Naive B cell (primary cell): Measurements from ENCODE around the gene L3MBTL4. TPM values are rescaled to one million over a fixed set of nuclear protein-coding genes. Genes with fewer than 3 reads are reported as not detected.

ENCODE experiments used
- ATAC-seq, 2 donors: fragments of 150-1000 bp; cut with Tn5 transposase; 2 replicates each; pipeline ENCODE4 v1.10.0; 2021; ENCODE audit warnings: low read depth in 2 of 2, mild to moderate bottlenecking in 2 of 2, moderate library complexity in 2 of 2
- DNase-seq: peaks from one replicate; pipeline ENCODE4 v3.0.0; 2022
- H3K27ac Mint-ChIP-seq, 6 donors: one replicate each; pipeline ENCODE4 v1.8.0; 2020 to 2022; ENCODE audit warnings: mild to moderate bottlenecking in 6 of 6, mixed read lengths in 6 of 6, moderate library complexity in 5 of 6, inconsistent platforms in 2 of 6
- H3K27me3 Mint-ChIP-seq, 3 donors: one replicate each; pipeline ENCODE4 v1.8.0; 2021 to 2022; ENCODE audit warnings: mixed read lengths in 3 of 3, mild to moderate bottlenecking in 1 of 3
- H3K36me3 Mint-ChIP-seq, 2 donors: one replicate each; pipeline ENCODE4 v1.8.0; 2020 to 2022; ENCODE audit warnings: mixed read lengths in 2 of 2, inconsistent platforms in 1 of 2, mild to moderate bottlenecking in 1 of 2
- H3K4me1 Mint-ChIP-seq, 3 donors: one replicate each; pipeline ENCODE4 v1.8.0; 2020 to 2022; ENCODE audit warnings: mixed read lengths in 3 of 3, inconsistent platforms in 1 of 3, mild to moderate bottlenecking in 1 of 3, moderate library complexity in 1 of 3
- H3K4me3 Mint-ChIP-seq, 8 donors: one replicate each; pipeline ENCODE4 v1.8.0; 2020 to 2022; ENCODE audit warnings: mild to moderate bottlenecking in 8 of 8, mixed read lengths in 8 of 8, moderate library complexity in 8 of 8, inconsistent platforms in 2 of 8
- H3K9me3 Mint-ChIP-seq, 7 donors: one replicate each; pipeline ENCODE4 v1.8.0; 2020 to 2022; ENCODE audit warnings: mixed read lengths in 7 of 7, mild to moderate bottlenecking in 5 of 7, inconsistent platforms in 2 of 7, moderate library complexity in 1 of 7
- polyA plus RNA-seq, 6 donors: library from polyadenylated mRNA; unstranded; fragments of 300-500 nt; fragmentation: Illumina TruSeq; gene quantifications; one replicate each; pipeline ENCODE4 v1.2.3, GENCODE V29; 2021; ENCODE audit warnings: low read depth in 6 of 6

Gene L3MBTL4
- polyA plus RNA-seq, 6 donors from 2014 or later, result 2.7 to 12.5 (median 6.2) TPM

GRCh38 chr18:6236258-6236657, 178.5 kb downstream of the L3MBTL4 start:
- H3K27ac Mint-ChIP-seq, result no peak overlapping the region
- DNase-seq (no peak), ATAC-seq (no peak)
- peaks cover 32 to 51% of the 10 kb centered on the region in 2 donors for H3K36me3 Mint-ChIP-seq
- H3K4me1 Mint-ChIP-seq, result no peaks in the 10 kb centered on the region
- no peak overlapping the region for H3K4me3 Mint-ChIP-seq
- H3K27me3 Mint-ChIP-seq, result no peaks in the 10 kb centered on the region
- peaks cover 0 to 20% (median 13%) of the 10 kb centered on the region in 7 donors for H3K9me3 Mint-ChIP-seq

DNA sequence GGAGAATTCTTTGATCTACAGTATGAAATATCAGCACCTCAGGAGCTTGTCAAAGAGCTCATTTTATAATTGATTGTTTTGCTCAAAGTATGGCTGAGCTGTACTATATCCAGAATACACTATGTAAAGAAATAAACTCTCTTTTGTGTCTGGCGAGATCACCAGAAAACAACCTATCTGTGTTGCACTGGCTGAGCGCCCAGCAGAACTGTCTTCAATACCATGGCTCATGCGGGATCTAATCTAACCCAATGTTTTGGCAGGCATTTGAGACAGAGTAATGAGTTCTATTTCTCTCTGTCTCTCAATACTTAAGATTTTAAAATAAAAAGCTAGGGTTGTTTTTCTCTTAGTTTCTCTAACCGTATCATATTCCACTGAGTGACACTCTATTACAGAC, 192.4 kb downstream of the L3MBTL4 start:
- Mint-ChIP-seq H3K4me1 (peaks cover 0 to 2% (median 0%) of the 10 kb centered on the region in 3 donors), H3K27ac (no peak overlapping the region), H3K27me3 (no peaks in the 10 kb centered on the region), H3K4me3 (no peak overlapping the region), H3K9me3 (peaks cover 7 to 20% (median 14%) of the 10 kb centered on the region in 7 donors), H3K36me3 (peaks cover 12 to 22% of the 10 kb centered on the region in 2 donors)
- no peak for ATAC-seq
- no peak for DNase-seq

GRCh38 chr18:6221602-6222014, 193.1 kb downstream of the L3MBTL4 start:
- H3K27me3 Mint-ChIP-seq, result no peaks in the 10 kb centered on the region
- no peak overlapping the region for H3K27ac Mint-ChIP-seq
- H3K36me3 Mint-ChIP-seq, result peaks cover 12 to 17% of the 10 kb centered on the region in 2 donors
- peaks cover 4 to 20% (median 14%) of the 10 kb centered on the region in 7 donors for H3K9me3 Mint-ChIP-seq
- ATAC-seq (no peak), DNase-seq (no peak)
- H3K4me3 Mint-ChIP-seq, result no peak overlapping the region
- peaks cover 0 to 2% (median 0%) of the 10 kb centered on the region in 3 donors for H3K4me1 Mint-ChIP-seq

DNA sequence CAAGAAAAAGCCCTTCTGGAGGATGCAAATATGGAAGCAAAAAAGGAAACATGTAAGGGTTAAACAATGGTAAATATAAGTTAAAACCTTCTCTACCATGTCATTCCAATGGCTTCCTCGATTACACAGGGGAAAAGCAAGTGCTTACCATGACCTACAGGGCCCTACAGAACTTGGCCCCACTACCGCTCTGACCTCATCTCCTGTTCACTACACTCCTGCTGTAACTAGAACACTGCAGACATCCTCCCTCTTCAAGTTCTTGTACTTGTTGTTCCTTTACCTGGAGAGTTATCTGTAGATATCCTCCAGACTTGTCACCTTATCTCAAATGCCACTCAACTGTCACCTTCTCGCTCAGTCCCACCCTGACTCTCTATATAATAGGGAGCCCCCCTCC, 194.6 kb downstream of the L3MBTL4 start:
- Mint-ChIP-seq H3K9me3 (peaks cover 4 to 12% (median 7%) of the 10 kb centered on the region in 7 donors), H3K4me3 (no peak overlapping the region), H3K36me3 (peaks cover 8 to 16% of the 10 kb centered on the region in 2 donors), H3K4me1 (peaks cover 0 to 2% (median 0%) of the 10 kb centered on the region in 3 donors), H3K27me3 (no peaks in the 10 kb centered on the region), H3K27ac (no peak overlapping the region)
- ATAC-seq, result no peak
- DNase-seq, result no peak

DNA sequence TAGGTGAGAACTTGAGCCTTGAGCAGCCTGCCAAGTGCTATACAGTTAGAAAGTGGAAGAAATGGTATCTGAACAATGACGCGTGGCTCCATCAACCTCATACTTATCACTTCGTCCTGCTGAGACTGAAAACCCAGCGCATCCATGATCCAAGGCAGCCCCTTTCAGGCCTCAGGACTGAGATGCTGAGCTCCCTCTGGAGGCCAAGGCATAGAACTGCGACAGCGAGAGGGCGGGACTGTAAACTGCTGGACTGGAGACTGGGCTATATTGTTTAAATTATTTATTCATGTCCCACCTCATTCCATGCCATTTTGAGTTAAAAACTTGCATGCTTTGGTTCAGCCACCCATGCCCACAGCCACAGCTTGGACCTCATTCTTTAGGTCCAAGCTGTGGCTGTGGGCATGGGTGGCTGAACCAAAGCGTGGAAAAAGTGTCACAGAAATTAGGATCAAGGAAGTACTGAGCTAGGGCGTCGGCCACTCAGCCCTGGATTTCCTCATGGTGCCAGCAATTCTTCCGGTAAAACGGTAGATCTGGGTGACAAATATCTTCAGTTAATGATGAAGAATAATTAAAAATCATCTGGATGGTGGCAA, 195.5 kb downstream of the L3MBTL4 start:
- peaks cover 0 to 5% (median 0%) of the 10 kb centered on the region in 7 donors for H3K9me3 Mint-ChIP-seq
- DNase-seq, result no peak
- H3K27me3 Mint-ChIP-seq, result no peaks in the 10 kb centered on the region
- no peak for ATAC-seq
- peaks cover 0 to 2% (median 0%) of the 10 kb centered on the region in 3 donors for H3K4me1 Mint-ChIP-seq
- H3K27ac Mint-ChIP-seq, result no peak overlapping the region
- H3K4me3 Mint-ChIP-seq, result no peak overlapping the region
- peaks cover 0 to 8% of the 10 kb centered on the region in 2 donors for H3K36me3 Mint-ChIP-seq

GRCh38 chr18:6215888-6216287, 198.8 kb downstream of the L3MBTL4 start:
- H3K36me3 Mint-ChIP-seq, result peaks cover 0 to 2% of the 10 kb centered on the region in 2 donors
- no peak overlapping the region for H3K4me3 Mint-ChIP-seq
- H3K9me3 Mint-ChIP-seq, result peaks cover 0 to 5% (median 0%) of the 10 kb centered on the region in 7 donors
- H3K27me3 Mint-ChIP-seq, result no peaks in the 10 kb centered on the region
- ATAC-seq (no peak), DNase-seq (no peak)
- H3K27ac Mint-ChIP-seq, result peak overlapping the region in 1 of 6 donors; percentile 11
- H3K4me1 Mint-ChIP-seq, result peaks cover 0 to 2% (median 0%) of the 10 kb centered on the region in 3 donors

DNA sequence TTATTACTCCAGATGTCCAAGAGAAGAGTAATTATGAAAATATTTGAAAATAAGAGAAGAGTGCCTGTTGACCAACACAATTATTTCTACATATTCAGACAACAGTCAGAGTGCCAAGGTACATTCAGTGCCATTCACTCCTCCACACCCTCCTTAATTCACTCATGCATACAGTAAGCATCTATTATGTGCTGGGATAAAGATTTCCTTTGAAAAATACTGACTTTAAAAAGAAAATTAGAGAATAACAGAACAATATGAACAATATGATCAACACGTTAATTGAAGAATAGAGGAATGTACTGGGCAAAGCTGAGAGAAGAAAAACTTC, 203.6 kb downstream of the L3MBTL4 start:
- peaks cover 0 to 17% of the 10 kb centered on the region in 2 donors for H3K36me3 Mint-ChIP-seq
- H3K4me3 Mint-ChIP-seq, result no peak overlapping the region
- H3K27me3 Mint-ChIP-seq, result no peaks in the 10 kb centered on the region
- H3K27ac Mint-ChIP-seq, result no peak overlapping the region
- ATAC-seq (no peak), DNase-seq (no peak)
- H3K4me1 Mint-ChIP-seq, result no peaks in the 10 kb centered on the region
- H3K9me3 Mint-ChIP-seq, result no peaks in the 10 kb centered on the region

GRCh38 chr18:6210349-6211173, 204.2 kb downstream of the L3MBTL4 start:
- no peaks in the 10 kb centered on the region for H3K27me3 Mint-ChIP-seq
- H3K4me1 Mint-ChIP-seq, result no peaks in the 10 kb centered on the region
- no peak for ATAC-seq
- no peak overlapping the region for H3K27ac Mint-ChIP-seq
- H3K36me3 Mint-ChIP-seq, result peaks cover 0 to 17% of the 10 kb centered on the region in 2 donors
- DNase-seq, result no peak
- no peak overlapping the region for H3K4me3 Mint-ChIP-seq
- no peaks in the 10 kb centered on the region for H3K9me3 Mint-ChIP-seq

GRCh38 chr18:6207941-6208340, 206.8 kb downstream of the L3MBTL4 start:
- Mint-ChIP-seq H3K27me3 (no peaks in the 10 kb centered on the region), H3K4me1 (no peaks in the 10 kb centered on the region), H3K27ac (no peak overlapping the region), H3K9me3 (no peaks in the 10 kb centered on the region), H3K4me3 (no peak overlapping the region), H3K36me3 (peaks cover 0 to 17% of the 10 kb centered on the region in 2 donors)
- no peak for ATAC-seq
- DNase-seq, result no peak

DNA sequence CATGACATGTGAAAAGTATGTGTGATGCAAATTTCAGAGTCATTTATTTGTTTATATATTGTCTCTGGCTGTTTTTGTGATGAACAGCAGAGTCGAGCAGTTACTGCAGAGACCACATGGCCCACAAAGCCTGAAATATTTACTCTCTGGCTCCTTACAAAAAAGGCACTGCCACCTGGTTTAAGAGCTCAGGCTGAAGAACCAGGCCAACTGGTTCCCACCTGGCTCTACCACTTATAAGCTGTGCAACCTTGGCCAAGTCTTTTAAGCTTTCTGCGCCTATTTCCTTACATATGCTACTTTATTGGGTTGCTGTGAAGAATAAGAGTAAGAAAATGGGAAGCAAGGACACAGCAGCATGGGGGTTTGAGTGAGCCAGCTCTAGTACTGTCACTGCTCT, 207.6 kb downstream of the L3MBTL4 start:
- H3K27me3 Mint-ChIP-seq, result no peaks in the 10 kb centered on the region
- ATAC-seq, result no peak
- peaks cover 0 to 21% of the 10 kb centered on the region in 2 donors for H3K36me3 Mint-ChIP-seq
- H3K9me3 Mint-ChIP-seq, result no peaks in the 10 kb centered on the region
- H3K27ac Mint-ChIP-seq, result peak overlapping the region in 1 of 6 donors; percentile 67
- no peak for DNase-seq
- no peak overlapping the region for H3K4me3 Mint-ChIP-seq
- H3K4me1 Mint-ChIP-seq, result no peaks in the 10 kb centered on the region

- H3K4me3 Mint-ChIP-seq, result no peak overlapping the region
- no peaks in the 10 kb centered on the region for H3K4me1 Mint-ChIP-seq
- no peaks in the 10 kb centered on the region for H3K27me3 Mint-ChIP-seq
- no peaks in the 10 kb centered on the region for H3K9me3 Mint-ChIP-seq
- ATAC-seq, result no peak
- H3K36me3 Mint-ChIP-seq, result peaks cover 0 to 25% of the 10 kb centered on the region in 2 donors
- H3K27ac Mint-ChIP-seq, result no peak overlapping the region
- no peak for DNase-seq
These were observed 209.0 kb downstream of the L3MBTL4 start for GRCh38 chr18:6205706-6206105.

GRCh38 chr18:6204476-6204875, 210.2 kb downstream of the L3MBTL4 start:
- H3K27ac Mint-ChIP-seq, result no peak overlapping the region
- no peaks in the 10 kb centered on the region for H3K9me3 Mint-ChIP-seq
- H3K4me3 Mint-ChIP-seq, result no peak overlapping the region
- no peaks in the 10 kb centered on the region for H3K27me3 Mint-ChIP-seq
- no peaks in the 10 kb centered on the region for H3K4me1 Mint-ChIP-seq
- peaks cover 0 to 19% of the 10 kb centered on the region in 2 donors for H3K36me3 Mint-ChIP-seq
- no peak for DNase-seq
- no peak for ATAC-seq

GRCh38 chr18:6203791-6204190, 210.9 kb downstream of the L3MBTL4 start:
- Mint-ChIP-seq H3K27me3 (no peaks in the 10 kb centered on the region), H3K9me3 (no peaks in the 10 kb centered on the region), H3K36me3 (peaks cover 0 to 12% of the 10 kb centered on the region in 2 donors), H3K4me3 (no peak overlapping the region), H3K4me1 (no peaks in the 10 kb centered on the region), H3K27ac (peak overlapping the region in 1 of 6 donors; percentile 76)
- DNase-seq (no peak), ATAC-seq (no peak)

- Mint-ChIP-seq H3K9me3 (peaks cover 0 to 3% (median 2%) of the 10 kb centered on the region in 7 donors), H3K4me3 (no peak overlapping the region), H3K27me3 (no peaks in the 10 kb centered on the region), H3K27ac (peak overlapping the region in 1 of 6 donors; percentile 58), H3K36me3 (peaks cover 7 to 18% of the 10 kb centered on the region in 2 donors), H3K4me1 (no peaks in the 10 kb centered on the region)
- ATAC-seq, result no peak
- DNase-seq, result no peak
These were observed 211.8 kb downstream of the L3MBTL4 start for GRCh38 chr18:6202861-6203260.
